ENCODE measurements around the gene VSIG10L.

GRCh38 chr19:51345076-51345620 is 3.2 kb upstream of the VSIG10L start:
- no peak for TF ChIP-seq CTCF (IDR thresholded peaks at IDR 0.05)
- no peak for TF ChIP-seq EP300 (IDR thresholded peaks at IDR 0.05)
